Neural crest cell (in vitro differentiated cells): Measurements from ENCODE around the gene SRGN. TPM values are rescaled to one million over a fixed set of nuclear protein-coding genes. Genes with fewer than 3 reads are reported as not detected.
"Not testable (repeated sequence)": the region's sequence is repeated elsewhere in the genome, so short reads cannot be mapped to it uniquely, and the experiment has no call there.

Source experiments
- DNase-seq: peaks from one replicate; pipeline ENCODE4 v3.0.0; 2021; ENCODE audit warnings: low read depth, mixed read lengths, low spot score
- H3K27ac Mint-ChIP-seq: one replicate; pipeline ENCODE4 v1.8.0; 2021; ENCODE audit warnings: mild to moderate bottlenecking, mixed read lengths; ENCODE audit not compliant: unreplicated experiment
- H3K27me3 Mint-ChIP-seq: 2 replicates; pipeline ENCODE4 v1.8.0; 2021; ENCODE audit warnings: low read depth, mild to moderate bottlenecking, mixed read lengths
- H3K36me3 Mint-ChIP-seq: 2 replicates; pipeline ENCODE4 v1.8.0; 2021; ENCODE audit warnings: low read depth, mild to moderate bottlenecking, mixed read lengths
- H3K4me1 Mint-ChIP-seq: 2 replicates; pipeline ENCODE4 v1.8.0; 2021; ENCODE audit warnings: mixed read lengths
- H3K4me3 Mint-ChIP-seq: one replicate; pipeline ENCODE4 v1.8.0; 2021; ENCODE audit warnings: mild to moderate bottlenecking, mixed read lengths
- H3K9me3 Mint-ChIP-seq: 2 replicates; pipeline ENCODE4 v1.8.0; 2021; ENCODE audit warnings: mixed read lengths
- CTCF ChIP-seq: fragments of 200-600 bp; sonication (generic); conservative IDR thresholded peaks from 2 replicates; pipeline ENCODE4 v1.5.0; 2021; ENCODE audit warnings: antibody characterized with exemption, mild to moderate bottlenecking
- total RNA-seq: library from RNA; stranded (reverse); gene quantifications from 2 replicates; pipeline ENCODE4 v1.2.1, GENCODE V29; 2021

The SRGN gene
- total RNA-seq, 1 donor from 2014 or later: not detected

GRCh38 chr10:69130251-69130650 is 42.3 kb downstream of the SRGN start:
- Mint-ChIP-seq H3K27me3 (no peaks in the 10 kb centered on the region), H3K9me3 (no peaks in the 10 kb centered on the region), H3K4me3 (no peak overlapping the region), H3K27ac (no peak overlapping the region), H3K4me1 (peaks cover 10% of the 10 kb centered on the region), H3K36me3 (no peaks in the 10 kb centered on the region)
- DNase-seq: no peak
- TF ChIP-seq CTCF: no peak

GRCh38 chr10:69139961-69140360 is 52.1 kb downstream of the SRGN start:
- TF ChIP-seq CTCF: no peak
- peaks cover 2% of the 10 kb centered on the region for H3K36me3 Mint-ChIP-seq
- H3K4me3 Mint-ChIP-seq: no peak overlapping the region
- no peaks in the 10 kb centered on the region for H3K27me3 Mint-ChIP-seq
- DNase-seq: no peak
- no peaks in the 10 kb centered on the region for H3K4me1 Mint-ChIP-seq
- no peak overlapping the region for H3K27ac Mint-ChIP-seq
- H3K9me3 Mint-ChIP-seq: no peaks in the 10 kb centered on the region

- Mint-ChIP-seq H3K36me3 (peaks cover 2% of the 10 kb centered on the region), H3K27me3 (no peaks in the 10 kb centered on the region), H3K9me3 (no peaks in the 10 kb centered on the region), H3K4me3 (no peak overlapping the region), H3K4me1 (no peaks in the 10 kb centered on the region), H3K27ac (no peak overlapping the region)
- TF ChIP-seq CTCF: no peak
- no peak for DNase-seq
Observed at GRCh38 chr10:69141304-69141703, 53.4 kb downstream of the SRGN start.

- H3K4me3 Mint-ChIP-seq, H3K36me3 Mint-ChIP-seq, H3K4me1 Mint-ChIP-seq, H3K9me3 Mint-ChIP-seq, H3K27me3 Mint-ChIP-seq, H3K27ac Mint-ChIP-seq, DNase-seq: not testable (repeated sequence)
Observed at GRCh38 chr10:69142074-69142473, 54.2 kb downstream of the SRGN start.

- TF ChIP-seq CTCF: no peak
- H3K4me1 Mint-ChIP-seq: no peaks in the 10 kb centered on the region
- H3K27me3 Mint-ChIP-seq: no peaks in the 10 kb centered on the region
Observed at GRCh38 chr10:69142983-69143382, 55.1 kb downstream of the SRGN start.

GRCh38 chr10:69145329-69145728 is 57.4 kb downstream of the SRGN start:
- Mint-ChIP-seq H3K4me3 (no peak overlapping the region), H3K27me3 (no peaks in the 10 kb centered on the region), H3K4me1 (no peaks in the 10 kb centered on the region), H3K27ac (no peak overlapping the region), H3K9me3 (no peaks in the 10 kb centered on the region), H3K36me3 (peaks cover 2% of the 10 kb centered on the region)
- no peak for TF ChIP-seq CTCF
- no peak for DNase-seq

More at GRCh38 chr10:69142983-69143382, 55.1 kb downstream of the SRGN start:
- no peak for DNase-seq
- H3K36me3 Mint-ChIP-seq: peaks cover 2% of the 10 kb centered on the region
- H3K9me3 Mint-ChIP-seq: no peaks in the 10 kb centered on the region
- no peak overlapping the region for H3K27ac Mint-ChIP-seq
- no peak overlapping the region for H3K4me3 Mint-ChIP-seq
